GM18526 (cell line): ENCODE results near the gene MAFF.

ENCODE experiments used
- POLR2A ChIP-seq: IDR thresholded peaks from 3 replicates; pipeline ENCODE4 v1.6.1; 2011; ENCODE audit not compliant: insufficient read length; ENCODE audit errors: extremely low read depth

MAFF gene

DNA sequence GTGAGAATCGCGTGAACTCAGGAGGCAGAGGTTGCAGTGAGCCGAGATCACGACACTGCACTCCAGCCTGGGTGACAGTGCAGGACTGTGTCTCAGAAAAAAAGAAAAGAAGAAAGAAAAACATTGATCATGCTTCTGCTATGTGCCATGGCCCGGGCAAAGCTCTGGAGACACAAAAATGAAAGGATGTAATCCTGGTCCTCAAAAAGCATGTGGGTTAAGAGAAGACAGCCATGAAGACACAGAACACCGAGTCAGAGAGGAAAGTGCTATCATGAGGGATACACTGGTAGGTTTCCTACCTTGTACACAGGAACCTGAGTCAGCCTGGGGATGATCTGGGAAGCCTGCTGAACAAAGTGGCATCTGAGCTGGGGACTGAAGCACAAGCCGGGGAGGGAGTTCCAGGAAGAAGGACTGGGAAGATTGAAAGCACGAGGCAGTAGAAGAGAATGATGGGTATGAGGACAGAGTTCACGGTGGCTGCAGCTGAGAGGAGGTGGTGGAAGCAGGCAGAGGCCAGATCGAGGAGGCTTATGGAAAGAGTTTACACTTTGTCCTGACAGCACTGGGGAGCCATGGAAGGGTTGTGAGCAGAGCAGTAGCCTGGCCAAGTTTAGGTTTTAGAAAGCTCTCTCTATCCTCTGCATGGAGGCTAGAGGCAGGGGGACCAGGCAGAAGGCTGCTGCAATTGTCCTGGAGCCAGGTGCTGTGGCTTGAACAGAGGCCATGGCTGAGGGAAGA lies 9.9 kb upstream of the MAFF start:
- TF ChIP-seq POLR2A = no peak

DNA sequence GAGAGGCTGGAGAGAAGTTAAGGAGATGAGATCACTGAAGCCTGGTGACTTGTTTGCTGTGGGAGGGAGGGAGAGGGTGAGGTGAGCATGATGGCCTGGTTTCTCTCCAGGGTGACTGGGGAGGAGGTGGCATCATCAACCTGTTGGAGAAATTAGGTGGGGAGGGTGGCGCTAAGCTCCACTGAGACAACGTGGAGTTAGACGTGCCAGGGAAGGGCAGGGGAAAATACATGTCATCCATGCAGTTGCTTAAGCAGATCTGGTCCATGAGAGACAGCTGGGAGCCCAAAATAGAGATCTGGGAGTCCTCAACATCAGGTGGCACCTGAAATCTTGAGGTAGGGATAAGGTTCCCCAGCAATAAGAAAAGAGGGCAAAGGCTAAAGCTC lies 9.3 kb upstream of the MAFF start:
- TF ChIP-seq POLR2A = no peak

DNA sequence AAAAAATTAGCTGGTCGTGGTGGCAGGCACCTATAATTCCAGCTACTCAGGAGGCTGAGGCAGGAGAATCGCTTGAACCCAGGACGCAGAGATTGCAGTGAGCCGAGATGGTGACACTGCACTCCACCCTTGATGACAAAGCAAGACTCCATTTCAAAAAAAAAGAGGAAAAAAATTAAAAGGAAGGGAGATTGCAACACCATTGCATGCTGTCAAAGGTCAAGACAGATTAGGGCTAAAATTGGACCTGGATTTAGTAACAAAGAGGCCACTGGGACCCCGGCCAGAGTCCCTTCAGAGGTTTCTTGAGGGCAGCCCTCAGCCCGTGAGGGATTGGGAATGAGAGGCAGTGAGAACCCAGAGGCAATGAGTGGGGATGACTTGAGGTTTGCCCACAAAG lies 8.2 kb upstream of the MAFF start:
- TF ChIP-seq POLR2A = no peak

DNA sequence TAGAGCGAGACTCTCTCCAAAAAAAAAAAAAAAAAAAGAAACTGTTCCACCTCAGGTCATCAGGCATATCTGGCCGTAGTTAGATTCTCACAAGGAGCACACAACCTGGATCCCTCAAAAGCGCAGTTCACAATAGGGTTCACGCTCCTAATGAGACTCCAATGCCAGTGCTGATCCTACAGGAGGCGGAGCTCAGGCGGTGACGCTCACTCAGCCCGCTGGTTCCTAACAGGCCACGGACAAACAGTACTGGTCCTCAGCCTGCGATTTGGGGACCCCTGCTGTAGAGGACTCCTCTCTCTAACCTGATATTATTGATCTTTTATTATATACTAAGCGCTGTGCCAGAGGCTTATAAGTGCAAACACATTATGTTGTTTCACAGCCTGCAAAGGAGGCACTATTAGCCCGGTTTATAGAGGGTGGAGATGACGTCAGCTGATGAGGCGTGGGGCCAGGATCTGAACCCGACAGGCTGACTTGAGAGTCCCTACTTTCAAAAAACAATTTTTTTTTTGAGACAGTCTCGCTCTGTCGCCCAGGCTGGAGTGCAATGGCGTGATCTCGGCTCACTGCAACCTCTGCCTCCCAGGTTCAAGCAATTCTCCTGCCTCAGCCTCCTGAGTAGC lies 4.9 kb upstream of the MAFF start:
- TF ChIP-seq POLR2A = no peak

DNA sequence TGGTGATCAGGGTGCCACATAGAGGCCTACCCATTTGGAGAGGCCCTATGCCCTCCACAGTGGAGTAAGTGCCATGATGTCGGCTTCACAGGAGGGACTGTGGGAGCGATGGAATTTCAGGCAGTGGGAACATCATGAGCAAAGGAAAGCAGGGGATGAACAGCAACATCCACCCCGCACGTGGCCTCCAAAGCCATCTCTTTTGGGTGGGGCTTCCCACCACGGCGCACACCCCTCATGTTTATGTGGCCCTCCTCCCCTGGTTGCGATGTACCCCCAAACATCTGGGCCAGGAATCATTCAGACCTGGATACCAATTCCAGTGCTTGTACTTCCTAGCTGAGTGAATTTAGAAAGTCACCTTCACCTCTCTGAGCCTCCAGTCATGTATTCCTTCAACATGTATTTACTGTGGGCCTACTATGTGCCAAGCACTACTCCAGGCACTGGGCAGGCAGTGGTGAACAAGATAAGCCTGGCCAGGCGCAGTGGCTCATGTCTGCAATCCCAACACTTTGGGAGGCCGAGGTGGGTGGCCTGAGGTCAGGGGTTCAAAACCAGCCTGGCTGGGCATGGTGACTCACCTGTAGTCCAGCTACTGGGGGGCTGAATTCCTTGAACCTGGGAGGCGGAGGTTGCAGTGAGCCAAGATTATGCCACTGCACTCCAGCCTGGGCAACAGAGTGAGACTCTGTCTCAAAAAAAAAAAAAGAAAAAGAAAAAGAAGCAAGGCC lies 1.8 kb upstream of the MAFF start:
- no peak for TF ChIP-seq POLR2A

DNA sequence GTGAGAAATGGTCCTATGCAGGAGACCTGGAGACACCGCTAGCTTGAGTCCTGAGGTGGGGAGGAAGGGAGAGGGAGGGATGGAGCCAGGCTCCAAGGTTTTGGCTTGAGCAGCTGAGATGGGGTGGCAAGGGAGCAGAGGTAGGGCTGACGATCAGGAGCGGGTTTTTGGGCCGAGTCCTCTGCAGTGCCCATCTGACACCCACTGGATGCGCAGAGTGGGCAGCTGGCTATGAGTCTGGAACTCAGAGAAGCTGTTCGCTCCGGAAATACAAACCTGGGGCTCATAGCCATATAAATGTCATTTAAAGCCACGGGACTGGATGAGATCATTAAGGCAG lies 453 bp upstream of the MAFF start:
- TF ChIP-seq POLR2A = no peak

DNA sequence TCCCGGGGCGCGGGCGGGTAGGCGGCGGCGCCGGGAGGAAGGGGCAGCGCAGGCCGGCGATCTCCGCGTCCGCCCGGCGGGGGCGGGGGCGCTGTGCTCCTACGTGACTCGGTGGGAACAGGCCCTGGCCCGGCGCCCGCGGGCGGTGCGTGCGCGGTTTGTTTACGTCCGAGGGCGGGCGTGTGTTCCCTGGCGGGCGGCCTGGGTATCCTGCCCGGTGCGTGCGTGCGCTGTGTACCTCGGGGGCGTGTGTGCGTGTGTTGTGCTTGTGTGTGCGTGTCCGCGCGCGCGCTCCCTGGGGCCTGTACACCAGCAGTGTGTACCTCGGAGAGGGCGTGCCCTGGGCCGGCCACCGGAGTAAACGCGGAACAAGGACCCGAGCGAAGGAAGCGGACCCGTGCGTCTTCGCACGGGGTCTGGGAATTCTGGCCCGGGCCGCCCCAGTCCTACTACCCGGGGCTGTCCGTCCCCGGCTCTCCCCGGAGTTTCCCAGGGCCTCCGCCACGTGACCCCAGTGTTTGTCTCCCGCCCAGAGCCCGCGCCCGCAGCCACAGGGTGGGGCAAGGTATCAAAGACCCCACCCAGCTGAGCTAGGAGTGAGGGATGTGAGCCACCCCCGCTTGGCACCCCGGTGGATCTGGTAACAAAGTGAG lies 769 bp downstream of the MAFF start:
- no peak for TF ChIP-seq POLR2A

DNA sequence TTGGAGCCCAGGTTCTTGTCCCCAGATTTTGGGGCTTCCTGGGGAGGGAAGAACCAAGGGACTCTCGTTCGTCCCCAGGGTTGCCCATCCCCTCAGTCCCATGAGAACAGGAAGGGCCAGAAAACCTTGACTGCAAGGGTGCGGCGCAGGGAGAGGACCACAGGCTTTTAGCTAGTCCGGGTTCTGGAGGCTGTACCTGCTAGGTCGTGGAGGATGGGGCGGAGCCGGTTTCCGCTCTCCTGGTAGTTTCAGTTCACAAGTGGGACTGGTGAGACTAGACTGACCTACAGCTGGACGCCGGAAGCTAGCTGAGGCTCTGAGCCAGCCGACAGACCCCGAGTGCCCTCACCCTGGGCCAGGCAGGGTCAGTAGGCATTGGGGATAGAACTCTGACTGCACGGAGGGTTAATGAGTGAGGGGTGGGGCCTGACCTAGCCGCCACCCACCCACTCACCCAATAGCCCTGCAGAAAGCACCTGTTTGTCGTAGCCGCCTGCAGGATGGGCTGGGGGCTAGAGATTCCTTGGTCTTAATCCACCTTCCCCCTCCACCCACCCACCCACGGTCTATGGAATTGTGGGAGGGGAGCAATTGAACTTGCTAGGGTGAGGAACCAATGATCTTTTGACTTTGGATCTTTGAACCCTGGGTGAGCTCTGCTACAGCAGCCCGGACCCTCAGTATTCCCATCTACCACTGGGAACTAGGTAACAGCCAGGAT lies 1.5 kb downstream of the MAFF start:
- no peak for TF ChIP-seq POLR2A

DNA sequence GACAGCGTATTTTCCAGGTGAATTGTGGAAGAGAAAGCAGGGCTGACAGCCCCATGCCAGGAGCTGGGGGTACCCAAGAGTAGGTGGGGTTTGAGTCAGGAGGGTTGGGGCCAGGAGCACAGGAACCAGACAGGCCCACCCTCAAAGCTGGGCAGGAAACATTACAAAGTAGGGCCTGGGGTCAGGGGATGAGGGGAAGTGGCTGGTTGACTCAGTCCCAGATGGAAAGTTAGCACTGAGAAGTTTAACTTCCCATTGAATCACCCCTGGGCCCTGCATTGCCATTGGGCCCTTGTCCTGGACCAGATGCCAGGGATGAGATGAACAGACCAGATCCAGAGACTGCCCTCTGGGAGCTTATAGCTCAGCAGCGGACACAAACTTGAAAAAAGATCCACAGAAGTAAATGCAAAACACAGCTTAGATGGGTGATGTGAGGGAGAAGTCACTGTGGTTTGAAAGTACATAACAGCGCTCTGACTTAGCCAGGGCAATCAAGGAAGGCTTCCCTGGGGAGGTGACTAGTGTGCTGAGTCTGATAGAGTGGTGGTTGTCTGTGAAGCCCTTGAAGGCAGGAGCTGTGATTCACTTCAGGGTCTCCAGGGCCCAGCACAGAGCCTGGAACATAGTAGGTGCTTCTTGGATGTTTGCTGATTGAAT lies 2.2 kb downstream of the MAFF start:
- TF ChIP-seq POLR2A = no peak

DNA sequence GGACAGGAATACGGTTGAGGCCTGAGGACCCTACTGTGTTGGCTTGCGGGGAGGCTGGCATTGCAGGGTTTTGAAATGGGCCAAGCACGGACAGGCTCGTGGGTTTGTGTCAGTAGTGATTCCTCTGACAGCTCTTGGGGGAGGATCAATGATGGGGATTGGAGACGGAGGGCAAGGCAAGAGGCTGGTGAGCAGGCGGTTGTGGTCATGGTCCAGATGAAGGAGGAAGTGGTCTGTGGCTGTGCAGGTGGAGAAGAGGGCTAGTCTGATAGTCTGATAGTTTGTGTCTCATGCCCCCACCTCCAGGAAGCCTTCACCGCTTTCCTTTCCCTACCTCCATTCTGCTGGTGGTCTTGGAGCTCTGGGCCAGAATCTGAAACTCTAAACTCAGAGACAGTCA lies 3.0 kb downstream of the MAFF start:
- no peak for TF ChIP-seq POLR2A

DNA sequence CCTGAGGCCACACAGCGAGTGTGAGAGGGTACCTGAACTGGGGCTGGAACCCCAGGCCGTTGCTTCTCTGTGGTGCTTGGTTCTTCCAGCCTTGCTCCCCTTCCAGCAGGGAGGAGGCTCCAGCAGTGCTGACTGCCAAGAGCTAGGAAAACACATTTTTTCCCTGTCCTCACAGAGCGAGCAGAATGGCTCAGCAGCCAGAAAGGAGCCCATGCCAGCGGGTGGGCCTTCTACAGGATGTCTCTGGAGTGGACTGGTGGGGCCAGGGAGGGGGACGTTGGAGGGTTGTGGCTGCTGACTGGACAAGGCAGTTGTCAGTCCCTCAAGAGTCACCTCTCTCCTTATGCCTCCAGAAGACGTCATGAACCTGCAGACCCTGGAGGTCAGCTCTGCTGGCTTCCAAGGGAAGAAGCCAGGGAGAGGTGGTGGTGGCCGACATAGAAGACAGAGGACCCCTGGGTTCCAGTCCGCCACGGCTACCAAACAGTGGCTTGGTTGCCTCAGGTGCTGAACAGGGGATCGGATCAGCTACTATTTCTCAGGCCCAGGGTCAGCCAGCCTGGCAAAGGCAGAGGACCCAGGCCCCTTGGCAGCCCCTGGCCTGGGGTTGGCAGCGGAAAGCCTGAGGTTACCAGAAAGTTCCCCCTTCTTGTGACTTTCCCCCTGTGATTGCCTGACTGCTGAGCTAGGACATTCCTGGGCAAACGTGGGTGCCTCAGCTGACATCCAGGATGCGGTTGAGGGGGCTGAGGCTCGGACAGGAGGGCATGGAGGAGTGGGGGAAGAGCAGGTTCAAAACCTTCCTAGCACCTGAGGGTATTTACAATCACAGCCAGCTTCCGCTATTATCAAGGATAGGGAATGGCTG lies 3.7 kb downstream of the MAFF start:
- no peak for TF ChIP-seq POLR2A

DNA sequence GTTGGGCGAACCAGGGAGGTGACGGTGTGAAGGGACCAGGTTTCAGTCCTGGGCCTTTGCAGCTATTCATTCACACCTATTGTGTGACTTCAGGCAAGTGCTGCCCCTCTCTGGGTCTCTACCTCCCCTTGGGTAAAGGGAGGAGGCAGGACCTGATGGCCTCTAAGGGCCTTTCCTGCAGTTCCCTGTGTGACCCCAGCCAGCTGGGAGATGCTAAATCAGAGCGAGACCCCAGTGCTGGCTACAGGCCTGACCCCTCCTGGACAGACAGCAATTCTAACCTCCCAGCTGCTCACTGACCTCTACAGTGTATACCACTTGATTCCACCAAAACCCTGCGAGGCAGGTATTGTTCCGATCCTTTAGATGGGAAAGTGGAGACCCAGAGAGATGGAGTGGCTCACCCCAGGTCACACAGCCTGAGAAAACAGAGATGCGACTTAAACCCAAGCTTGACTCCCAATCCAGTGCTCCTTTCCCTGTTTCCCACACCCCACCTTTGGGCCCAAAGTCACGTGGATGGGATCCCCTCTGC lies 6.2 kb downstream of the MAFF start:
- TF ChIP-seq POLR2A = no peak

DNA sequence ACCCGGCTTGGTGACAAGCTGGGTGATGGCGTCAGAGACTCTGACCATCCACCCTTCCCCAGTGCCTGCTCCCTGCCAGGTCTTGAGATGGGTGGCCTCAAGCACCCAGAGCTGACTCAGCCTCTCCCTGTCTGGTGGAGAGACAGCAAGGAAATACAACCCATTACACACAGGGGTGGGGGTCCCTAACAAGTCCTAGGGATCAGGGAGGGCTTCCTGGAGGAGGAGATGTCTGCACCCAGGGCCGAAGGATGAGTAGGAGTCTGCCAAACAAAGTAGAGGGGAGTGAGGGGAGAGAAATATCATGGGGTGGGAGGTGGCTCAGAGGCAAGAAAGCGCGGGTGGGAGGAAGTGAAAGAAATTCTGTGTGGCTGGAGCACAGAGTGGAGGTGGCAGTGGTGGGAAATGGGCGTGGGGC lies 6.8 kb downstream of the MAFF start:
- TF ChIP-seq POLR2A = no peak

DNA sequence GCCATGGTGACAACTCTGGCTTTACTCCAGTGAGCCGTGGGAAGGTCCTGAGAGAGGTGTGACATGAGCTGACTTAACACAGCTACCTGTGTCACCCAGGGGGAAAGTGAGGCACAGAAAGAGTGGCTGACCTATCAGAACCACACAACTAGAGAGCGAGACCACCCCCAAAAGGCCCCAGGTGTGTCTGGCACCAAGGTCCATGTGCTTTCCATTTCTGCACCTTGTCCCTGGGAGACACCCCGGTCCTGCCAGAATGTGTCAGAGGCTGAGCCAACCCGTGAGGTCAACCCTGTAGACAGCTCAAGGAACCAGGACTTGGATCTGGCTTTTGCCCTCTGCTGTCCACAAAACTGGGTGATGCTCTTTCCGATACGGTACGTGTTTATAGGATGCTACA lies 9.8 kb downstream of the MAFF start:
- TF ChIP-seq POLR2A = no peak
